Neutrophil (primary cell): ENCODE data around the gene COX7B.

Experiments used
- H3K27ac ChIP-seq: fragments of 200-600 bp; sonication (generic); 2 replicates; pipeline ENCODE4 v1.5.1; 2016; ENCODE audit warnings: mild to moderate bottlenecking, moderate library complexity
- H3K27me3 ChIP-seq: fragments of 200-600 bp; sonication (generic); 2 replicates; pipeline ENCODE4 v1.6.0; 2016; ENCODE audit warnings: mild to moderate bottlenecking
- H3K36me3 ChIP-seq: fragments of 200-600 bp; sonication (generic); 2 replicates; pipeline ENCODE4 v1.5.1; 2017
- H3K4me1 ChIP-seq, 2 experiments: fragments of 200-600 bp in 1 of 2; sonication (generic) in 1 of 2; 1 replicate in 1 of 2; 2 replicates in 1 of 2; pipeline versions ENCODE4 v1.5.1 to v1.6.1; 2013 to 2016; ENCODE audit warnings: low read depth in 1 of 2, low read length in 1 of 2, mild to moderate bottlenecking in 1 of 2, moderate library complexity in 1 of 2; ENCODE audit not compliant: control insufficient read depth in 1 of 2, insufficient read depth in 1 of 2
- H3K4me3 ChIP-seq, 2 experiments: fragments of 200-600 bp in 1 of 2; sonication (generic) in 1 of 2; 1 replicate in 1 of 2; 2 replicates in 1 of 2; pipeline ENCODE4 v1.5.1; 2013 to 2016; ENCODE audit warnings: low read depth in 1 of 2, low read length in 1 of 2, mild to moderate bottlenecking in 1 of 2, moderate library complexity in 1 of 2
- H3K9me3 ChIP-seq: fragments of 200-600 bp; sonication (generic); 2 replicates; pipeline ENCODE4 v1.5.1; 2016
- TF ChIP-seq, protein P1 (sequence below): fragments of 200-600 bp; sonication (generic); IDR thresholded peaks from 2 replicates; pipeline ENCODE4 v1.5.1; 2016; ENCODE audit warnings: antibody characterized with exemption

The COX7B gene

DNA sequence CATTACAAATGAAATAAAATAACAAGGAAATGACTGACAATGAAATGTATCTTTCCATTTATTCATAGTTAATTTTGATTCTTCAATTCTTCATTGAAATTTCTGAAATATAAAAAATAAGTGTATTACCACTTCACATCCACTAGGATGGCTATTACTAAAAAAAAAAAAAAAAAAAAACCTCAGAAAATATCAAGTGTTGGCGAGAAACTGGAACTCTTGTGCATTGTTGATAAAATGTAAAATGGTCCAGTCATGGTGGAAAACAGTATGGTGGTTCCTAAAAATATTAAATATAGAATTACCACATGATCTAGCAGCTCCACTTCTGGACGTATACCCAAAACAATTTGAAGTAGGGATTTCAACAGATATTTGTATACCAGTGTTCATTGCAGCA, 47.3 kb downstream of the COX7B start:
- H3K9me3 ChIP-seq: no peaks in the 10 kb centered on the region
- no peaks in the 10 kb centered on the region for H3K27me3 ChIP-seq
- no peak overlapping the region for H3K4me3 ChIP-seq
- H3K4me1 ChIP-seq: peaks cover 27 to 30% of the 10 kb centered on the region in 2 experiments
- H3K36me3 ChIP-seq: no peaks in the 10 kb centered on the region
- no peak overlapping the region for H3K27ac ChIP-seq
- TF ChIP-seq, protein P1, sequence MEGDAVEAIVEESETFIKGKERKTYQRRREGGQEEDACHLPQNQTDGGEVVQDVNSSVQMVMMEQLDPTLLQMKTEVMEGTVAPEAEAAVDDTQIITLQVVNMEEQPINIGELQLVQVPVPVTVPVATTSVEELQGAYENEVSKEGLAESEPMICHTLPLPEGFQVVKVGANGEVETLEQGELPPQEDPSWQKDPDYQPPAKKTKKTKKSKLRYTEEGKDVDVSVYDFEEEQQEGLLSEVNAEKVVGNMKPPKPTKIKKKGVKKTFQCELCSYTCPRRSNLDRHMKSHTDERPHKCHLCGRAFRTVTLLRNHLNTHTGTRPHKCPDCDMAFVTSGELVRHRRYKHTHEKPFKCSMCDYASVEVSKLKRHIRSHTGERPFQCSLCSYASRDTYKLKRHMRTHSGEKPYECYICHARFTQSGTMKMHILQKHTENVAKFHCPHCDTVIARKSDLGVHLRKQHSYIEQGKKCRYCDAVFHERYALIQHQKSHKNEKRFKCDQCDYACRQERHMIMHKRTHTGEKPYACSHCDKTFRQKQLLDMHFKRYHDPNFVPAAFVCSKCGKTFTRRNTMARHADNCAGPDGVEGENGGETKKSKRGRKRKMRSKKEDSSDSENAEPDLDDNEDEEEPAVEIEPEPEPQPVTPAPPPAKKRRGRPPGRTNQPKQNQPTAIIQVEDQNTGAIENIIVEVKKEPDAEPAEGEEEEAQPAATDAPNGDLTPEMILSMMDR: no peak

DNA sequence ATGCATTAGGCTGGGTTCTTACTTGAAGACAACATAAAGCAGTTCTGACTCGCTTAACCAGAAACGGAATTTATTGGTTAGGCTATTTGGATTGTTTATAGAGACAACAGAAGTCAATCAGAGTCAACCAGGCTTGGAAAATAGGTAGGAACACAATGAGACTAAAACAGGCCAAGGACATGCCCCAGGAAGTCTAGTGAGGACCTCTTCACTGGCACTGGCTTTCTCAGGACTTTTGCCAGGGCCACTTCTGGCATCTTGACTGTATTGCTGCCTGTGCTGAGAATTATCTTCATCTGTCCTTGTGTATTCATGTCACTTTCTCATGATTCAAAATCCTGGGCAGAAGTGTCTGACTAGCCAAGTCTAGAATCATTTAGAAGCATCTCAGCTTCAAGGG, 50.6 kb downstream of the COX7B start:
- peaks cover 15 to 17% of the 10 kb centered on the region in 2 experiments for H3K4me1 ChIP-seq
- TF ChIP-seq, protein P1: no peak
- H3K27me3 ChIP-seq: no peaks in the 10 kb centered on the region

DNA sequence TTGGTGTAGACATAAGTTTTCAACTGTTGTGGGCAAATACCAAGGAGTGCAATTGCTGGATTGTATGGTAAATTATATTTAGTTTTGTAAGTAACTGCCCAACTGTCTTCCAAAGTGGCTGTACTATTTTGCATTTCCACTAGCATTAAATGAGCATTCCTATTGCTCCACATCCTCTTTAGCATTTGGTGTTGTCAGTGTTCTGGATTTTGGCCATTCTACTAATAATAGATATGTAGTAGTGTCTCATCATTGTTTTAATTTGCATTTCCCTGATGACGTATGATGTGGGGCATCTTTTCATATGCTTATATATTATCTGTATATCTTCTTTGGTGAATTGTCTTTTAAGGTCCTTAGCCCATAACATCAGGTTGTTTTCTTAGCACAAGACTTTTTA, 52.9 kb downstream of the COX7B start:
- no peak overlapping the region for H3K27ac ChIP-seq
- H3K36me3 ChIP-seq: no peaks in the 10 kb centered on the region
- H3K4me1 ChIP-seq: peaks cover 13 to 17% of the 10 kb centered on the region in 2 experiments
- no peak overlapping the region for H3K4me3 ChIP-seq
- H3K27me3 ChIP-seq: no peaks in the 10 kb centered on the region
- no peaks in the 10 kb centered on the region for H3K9me3 ChIP-seq
- TF ChIP-seq, protein P1: no peak

More for the DNA sequence above, 50.6 kb downstream of the COX7B start:
- H3K4me3 ChIP-seq: no peak overlapping the region
- H3K27ac ChIP-seq: no peak overlapping the region
- H3K36me3 ChIP-seq: no peaks in the 10 kb centered on the region
- no peaks in the 10 kb centered on the region for H3K9me3 ChIP-seq

DNA sequence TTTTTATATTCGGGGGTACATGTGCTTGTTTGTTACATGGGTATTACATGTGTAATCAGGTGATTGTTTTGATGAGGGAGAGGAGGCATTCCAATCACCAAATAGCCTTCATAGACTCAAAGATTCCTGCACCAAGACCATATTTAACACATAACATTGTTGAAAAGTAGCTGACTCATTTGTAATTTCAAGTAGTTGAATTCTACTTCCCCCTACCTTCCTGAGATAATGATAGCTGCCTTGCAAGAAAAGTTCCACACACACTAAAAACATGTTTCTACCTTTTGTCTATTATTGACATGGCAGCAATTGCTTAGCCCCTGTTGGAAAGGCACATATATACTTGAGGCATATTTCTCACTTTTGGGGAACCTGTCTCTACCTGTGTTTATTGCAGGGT, 54.0 kb downstream of the COX7B start:
- Histone ChIP-seq H3K9me3 (no peaks in the 10 kb centered on the region), H3K4me3 (no peak overlapping the region), H3K4me1 (peaks cover 13 to 17% of the 10 kb centered on the region in 2 experiments), H3K27ac (peak overlapping the region; percentile 74), H3K36me3 (no peaks in the 10 kb centered on the region), H3K27me3 (no peaks in the 10 kb centered on the region)
- TF ChIP-seq, protein P1: no peak

DNA sequence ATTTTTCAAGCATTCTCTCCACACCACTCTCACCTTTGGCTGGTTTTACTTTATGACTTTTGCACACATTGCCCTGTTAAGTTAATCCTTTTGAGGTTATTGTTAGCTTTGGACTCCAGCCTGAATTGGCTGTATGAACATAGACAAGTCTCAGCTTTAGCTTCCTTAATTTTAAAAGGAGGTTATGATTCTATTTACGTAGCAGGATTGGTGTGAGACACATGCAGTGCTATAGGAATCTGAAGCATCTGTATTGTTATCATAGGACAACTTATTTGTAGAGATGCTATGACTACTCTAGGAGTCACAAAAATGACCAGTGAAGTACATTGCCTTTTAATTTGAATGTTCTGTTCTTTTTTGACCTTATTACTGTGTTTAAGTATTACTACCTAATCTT, 54.4 kb downstream of the COX7B start:
- H3K4me1 ChIP-seq: peaks cover 13 to 17% of the 10 kb centered on the region in 2 experiments
- H3K9me3 ChIP-seq: no peaks in the 10 kb centered on the region
- no peaks in the 10 kb centered on the region for H3K27me3 ChIP-seq
- H3K4me3 ChIP-seq: no peak overlapping the region
- H3K27ac ChIP-seq: peak overlapping the region; percentile 74
- no peaks in the 10 kb centered on the region for H3K36me3 ChIP-seq
- TF ChIP-seq, protein P1: no peak
